Liver (tissue), 9 donors: ENCODE data around the gene TULP4. TPM values are rescaled to one million over a fixed set of nuclear protein-coding genes. Genes with fewer than 3 reads are reported as not detected.

ENCODE experiments used
- DNase-seq: peaks from one replicate; pipeline ENCODE4 v3.0.0-alpha.2; 2017; ENCODE audit warnings: low spot score
- H3K27ac ChIP-seq, 2 donors: one replicate each; pipeline ENCODE4 v1.7.0; 2013; ENCODE audit warnings: inconsistent platforms in 2 of 2, low read length in 2 of 2, control low read depth in 1 of 2, low read depth in 1 of 2, mild to moderate bottlenecking in 1 of 2
- H3K27me3 ChIP-seq, 4 donors: one replicate each; pipeline versions ENCODE4 v1.6.1 to v1.7.0; 2013; ENCODE audit warnings: low read length in 3 of 4, inconsistent platforms in 1 of 4, mild to moderate bottlenecking in 1 of 4, moderate library complexity in 1 of 4; ENCODE audit not compliant: control insufficient read depth in 4 of 4, insufficient read depth in 4 of 4
- H3K36me3 ChIP-seq, 4 donors: one replicate each; pipeline versions ENCODE4 v1.6.1 to v1.7.0; 2013; ENCODE audit warnings: low read length in 3 of 4, mild to moderate bottlenecking in 3 of 4, low read depth in 1 of 4, moderate library complexity in 1 of 4; ENCODE audit not compliant: control insufficient read depth in 4 of 4, insufficient read depth in 3 of 4
- H3K4me1 ChIP-seq, 4 donors: one replicate each; pipeline versions ENCODE4 v1.6.1 to v1.7.0; 2013; ENCODE audit warnings: low read length in 3 of 4, mild to moderate bottlenecking in 3 of 4, moderate library complexity in 1 of 4; ENCODE audit not compliant: control insufficient read depth in 4 of 4, insufficient read depth in 4 of 4
- H3K4me3 ChIP-seq, 3 donors: one replicate each; pipeline versions ENCODE4 v1.6.1 to v1.7.0; 2013; ENCODE audit warnings: low read length in 3 of 3, control low read depth in 1 of 3, low read depth in 1 of 3, mild to moderate bottlenecking in 1 of 3
- H3K9ac ChIP-seq, 2 donors: one replicate each; pipeline ENCODE4 v1.7.0; 2013; ENCODE audit warnings: low read length in 2 of 2, mild to moderate bottlenecking in 2 of 2, moderate library complexity in 2 of 2, control low read depth in 1 of 2, low read depth in 1 of 2
- H3K9me3 ChIP-seq, 4 donors: one replicate each; pipeline versions ENCODE4 v1.6.1 to v1.7.0; 2013; ENCODE audit warnings: low read length in 3 of 4; ENCODE audit not compliant: control insufficient read depth in 4 of 4
- ATF3 ChIP-seq: IDR thresholded peaks from 2 replicates; pipeline ENCODE4 v1.6.1; 2016; ENCODE audit warnings: antibody characterized with exemption
- CTCF ChIP-seq: fragments of 150-350 bp; IDR thresholded peaks from 2 replicates; pipeline ENCODE4 v1.5.1; 2017; ENCODE audit warnings: improper control_type of control experiment, low read depth, low read length; ENCODE audit not compliant: missing input control
- EGR1 ChIP-seq, 2 donors: IDR thresholded peaks; 2 replicates each; pipeline ENCODE4 v1.6.1; 2016 to 2018; ENCODE audit warnings: antibody characterized with exemption in 2 of 2, low read depth in 2 of 2
- FOXA1 ChIP-seq: IDR thresholded peaks from 2 replicates; pipeline ENCODE4 v1.6.1; 2016; ENCODE audit warnings: antibody characterized with exemption
- FOXA2 ChIP-seq: IDR thresholded peaks from 2 replicates; pipeline ENCODE4 v1.6.1; 2016; ENCODE audit warnings: antibody characterized with exemption
- GABPA ChIP-seq, 2 donors: IDR thresholded peaks in 1 of 2; conservative IDR thresholded peaks in 1 of 2; 2 replicates each; pipeline ENCODE4 v1.6.1; 2016; ENCODE audit warnings: antibody characterized with exemption in 2 of 2, mild to moderate bottlenecking in 1 of 2, moderate library complexity in 1 of 2
- HNF4A ChIP-seq, 2 donors: conservative IDR thresholded peaks; 2 replicates each; pipeline ENCODE4 v1.6.1; 2016; ENCODE audit warnings: antibody characterized with exemption in 2 of 2, mild to moderate bottlenecking in 2 of 2
- HNF4G ChIP-seq: IDR thresholded peaks from 2 replicates; pipeline ENCODE4 v1.6.1; 2016; ENCODE audit warnings: antibody characterized with exemption
- JUND ChIP-seq, 2 donors: IDR thresholded peaks; 2 replicates each; pipeline ENCODE4 v1.6.1; 2016; ENCODE audit warnings: antibody characterized with exemption in 2 of 2
- MAX ChIP-seq: IDR thresholded peaks from 2 replicates; pipeline ENCODE4 v1.6.1; 2016; ENCODE audit warnings: antibody characterized with exemption
- NR2F2 ChIP-seq: IDR thresholded peaks from 2 replicates; pipeline ENCODE4 v1.6.1; 2016; ENCODE audit warnings: antibody characterized with exemption
- RAD21 ChIP-seq, 2 donors: IDR thresholded peaks; 2 replicates each; pipeline ENCODE4 v1.6.1; 2016; ENCODE audit warnings: antibody characterized with exemption in 2 of 2, mild to moderate bottlenecking in 2 of 2
- RXRA ChIP-seq, 2 donors: IDR thresholded peaks; 2 replicates each; pipeline ENCODE4 v1.6.1; 2017 to 2018; ENCODE audit warnings: antibody characterized with exemption in 2 of 2, mild to moderate bottlenecking in 1 of 2
- SP1 ChIP-seq: IDR thresholded peaks from 2 replicates; pipeline ENCODE4 v1.6.1; 2018; ENCODE audit warnings: antibody characterized with exemption, mild to moderate bottlenecking
- TAF1 ChIP-seq: conservative IDR thresholded peaks from 2 replicates; pipeline ENCODE4 v1.6.1; 2016; ENCODE audit warnings: antibody characterized with exemption, mild to moderate bottlenecking
- YY1 ChIP-seq: IDR thresholded peaks from 2 replicates; pipeline ENCODE4 v1.6.1; 2016; ENCODE audit warnings: antibody characterized with exemption, mild to moderate bottlenecking
- WGBS: extraction: QIAGEN DNeasy Blood & Tissue Kit; methylation state at CpG from one replicate; pipeline ENCODE4 v1.1.7; 2013; 5-methylcytosine and 5-hydroxymethylcytosine counted together
- polyA plus RNA-seq, 2 donors: library from polyadenylated mRNA; stranded (reverse) in 1 of 2; unstranded in 1 of 2; fragments of 200-250 nt in 1 of 2; fragments of >200 nt in 1 of 2; fragmentation: Nextera tagmentation in 1 of 2; extraction: Ambion mirVana in 1 of 2; gene quantifications; one replicate each; pipeline versions ENCODE4 v1.2.1 to v1.2.3, GENCODE V29; 2013 to 2015
- total RNA-seq, 2 donors: library from RNA; depleted of rRNA; stranded (reverse); fragments of >200 nt; gene quantifications; one replicate each; pipeline ENCODE4 v1.2.3, GENCODE V29; 2014
- TF ChIP-seq, protein P1 (sequence below): IDR thresholded peaks from 2 replicates; pipeline ENCODE4 v1.6.1; 2016; ENCODE audit warnings: antibody characterized with exemption
- TF ChIP-seq, protein P2 (sequence below): IDR thresholded peaks from 2 replicates; pipeline ENCODE4 v1.6.1; 2016; ENCODE audit warnings: antibody characterized with exemption, mild to moderate bottlenecking
- donor health status: healthy.
- donor health status: healthy.
- donor health status: healthy.
- donor health status: healthy.
- donor health status: healthy.

Gene TULP4
- total and polyA plus RNA-seq, 4 donors: 2.2 to 53.3 (median 18.0) TPM

- H3K9me3 ChIP-seq: no peaks in the 10 kb centered on the region
- H3K27me3 ChIP-seq: no peaks in the 10 kb centered on the region
- 95% methylated on average over 6 of the region's 6 CpGs for WGBS
- no peaks in the 10 kb centered on the region for H3K4me1 ChIP-seq
- TF ChIP-seq EGR1 (IDR thresholded peaks at IDR 0.05; ENCODE audit: low read depth in 2 of 2): no peak
- no peak for TF ChIP-seq HNF4G
- TF ChIP-seq, protein P1, sequence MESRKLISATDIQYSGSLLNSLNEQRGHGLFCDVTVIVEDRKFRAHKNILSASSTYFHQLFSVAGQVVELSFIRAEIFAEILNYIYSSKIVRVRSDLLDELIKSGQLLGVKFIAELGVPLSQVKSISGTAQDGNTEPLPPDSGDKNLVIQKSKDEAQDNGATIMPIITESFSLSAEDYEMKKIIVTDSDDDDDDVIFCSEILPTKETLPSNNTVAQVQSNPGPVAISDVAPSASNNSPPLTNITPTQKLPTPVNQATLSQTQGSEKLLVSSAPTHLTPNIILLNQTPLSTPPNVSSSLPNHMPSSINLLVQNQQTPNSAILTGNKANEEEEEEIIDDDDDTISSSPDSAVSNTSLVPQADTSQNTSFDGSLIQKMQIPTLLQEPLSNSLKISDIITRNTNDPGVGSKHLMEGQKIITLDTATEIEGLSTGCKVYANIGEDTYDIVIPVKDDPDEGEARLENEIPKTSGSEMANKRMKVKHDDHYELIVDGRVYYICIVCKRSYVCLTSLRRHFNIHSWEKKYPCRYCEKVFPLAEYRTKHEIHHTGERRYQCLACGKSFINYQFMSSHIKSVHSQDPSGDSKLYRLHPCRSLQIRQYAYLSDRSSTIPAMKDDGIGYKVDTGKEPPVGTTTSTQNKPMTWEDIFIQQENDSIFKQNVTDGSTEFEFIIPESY: no peak
- TF ChIP-seq YY1: no peak
- no peak for TF ChIP-seq HNF4A (conservative IDR thresholded peaks at IDR 0.05)
- TF ChIP-seq CTCF: no peak
- TF ChIP-seq ATF3: no peak
- TF ChIP-seq, protein P2, sequence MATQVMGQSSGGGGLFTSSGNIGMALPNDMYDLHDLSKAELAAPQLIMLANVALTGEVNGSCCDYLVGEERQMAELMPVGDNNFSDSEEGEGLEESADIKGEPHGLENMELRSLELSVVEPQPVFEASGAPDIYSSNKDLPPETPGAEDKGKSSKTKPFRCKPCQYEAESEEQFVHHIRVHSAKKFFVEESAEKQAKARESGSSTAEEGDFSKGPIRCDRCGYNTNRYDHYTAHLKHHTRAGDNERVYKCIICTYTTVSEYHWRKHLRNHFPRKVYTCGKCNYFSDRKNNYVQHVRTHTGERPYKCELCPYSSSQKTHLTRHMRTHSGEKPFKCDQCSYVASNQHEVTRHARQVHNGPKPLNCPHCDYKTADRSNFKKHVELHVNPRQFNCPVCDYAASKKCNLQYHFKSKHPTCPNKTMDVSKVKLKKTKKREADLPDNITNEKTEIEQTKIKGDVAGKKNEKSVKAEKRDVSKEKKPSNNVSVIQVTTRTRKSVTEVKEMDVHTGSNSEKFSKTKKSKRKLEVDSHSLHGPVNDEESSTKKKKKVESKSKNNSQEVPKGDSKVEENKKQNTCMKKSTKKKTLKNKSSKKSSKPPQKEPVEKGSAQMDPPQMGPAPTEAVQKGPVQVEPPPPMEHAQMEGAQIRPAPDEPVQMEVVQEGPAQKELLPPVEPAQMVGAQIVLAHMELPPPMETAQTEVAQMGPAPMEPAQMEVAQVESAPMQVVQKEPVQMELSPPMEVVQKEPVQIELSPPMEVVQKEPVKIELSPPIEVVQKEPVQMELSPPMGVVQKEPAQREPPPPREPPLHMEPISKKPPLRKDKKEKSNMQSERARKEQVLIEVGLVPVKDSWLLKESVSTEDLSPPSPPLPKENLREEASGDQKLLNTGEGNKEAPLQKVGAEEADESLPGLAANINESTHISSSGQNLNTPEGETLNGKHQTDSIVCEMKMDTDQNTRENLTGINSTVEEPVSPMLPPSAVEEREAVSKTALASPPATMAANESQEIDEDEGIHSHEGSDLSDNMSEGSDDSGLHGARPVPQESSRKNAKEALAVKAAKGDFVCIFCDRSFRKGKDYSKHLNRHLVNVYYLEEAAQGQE: no peak
- no peak for TF ChIP-seq GABPA (IDR thresholded peaks at IDR 0.05 in 1 of 2, conservative IDR thresholded peaks at IDR 0.05 in 1 of 2)
- no peak for TF ChIP-seq RAD21 (IDR thresholded peaks at IDR 0.05)
- TF ChIP-seq FOXA1: no peak
- no peak overlapping the region for H3K9ac ChIP-seq
- H3K4me3 ChIP-seq: no peak overlapping the region
- H3K36me3 ChIP-seq: peaks cover 0 to 2% (median 0%) of the 10 kb centered on the region in 4 donors
- no peak for DNase-seq
- no peak overlapping the region for H3K27ac ChIP-seq
These were observed 55.6 kb downstream of the TULP4 start for GRCh38 chr6:158367816-158368215.

DNA sequence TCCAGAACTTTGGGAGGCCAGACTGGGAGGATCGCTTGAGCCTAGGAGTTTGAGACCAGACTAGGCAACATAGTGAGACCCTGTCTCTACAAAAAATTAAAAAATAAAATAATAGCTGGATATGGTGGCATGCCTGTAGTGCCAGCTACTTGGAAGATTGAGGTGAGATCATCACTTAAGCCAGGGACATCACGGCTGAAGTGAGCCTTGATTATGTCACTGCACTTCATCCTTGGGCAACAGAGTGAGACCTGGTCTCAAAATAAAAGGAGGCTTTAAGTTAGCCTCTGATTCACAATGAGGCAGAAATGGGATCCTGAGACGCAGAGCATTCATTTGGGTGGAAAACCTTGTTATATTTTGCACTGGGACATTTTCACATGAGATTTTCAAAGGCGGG is 57.0 kb downstream of the TULP4 start:
- no peak overlapping the region for H3K9ac ChIP-seq
- no peak overlapping the region for H3K4me3 ChIP-seq
- DNase-seq: no peak
- no peak overlapping the region for H3K27ac ChIP-seq
- no peaks in the 10 kb centered on the region for H3K9me3 ChIP-seq
- H3K4me1 ChIP-seq: no peaks in the 10 kb centered on the region
- 97% methylated on average over 4 of the region's 4 CpGs for WGBS
- H3K27me3 ChIP-seq: no peaks in the 10 kb centered on the region
- no peaks in the 10 kb centered on the region for H3K36me3 ChIP-seq
- no peak for TF ChIP-seq TAF1
- no peak for TF ChIP-seq RXRA (IDR thresholded peaks at IDR 0.05)
- TF ChIP-seq HNF4A (conservative IDR thresholded peaks at IDR 0.05): no peak
- no peak for TF ChIP-seq CTCF
- no peak for TF ChIP-seq SP1
- no peak for TF ChIP-seq MAX
- no peak for TF ChIP-seq JUND (IDR thresholded peaks at IDR 0.05)
- no peak for TF ChIP-seq FOXA2
- no peak for TF ChIP-seq RAD21 (IDR thresholded peaks at IDR 0.05)
- no peak for TF ChIP-seq HNF4G
- no peak for TF ChIP-seq NR2F2
- TF ChIP-seq, protein P1: no peak
- no peak for TF ChIP-seq FOXA1
